GM19328 (cell line): ENCODE measurements around the gene GATA2.

Experiments used
- ATAC-seq: cut with Tn5 transposase; IDR thresholded peaks from one replicate; pipeline ENCODE4 v1.9.1; 2021; ENCODE audit warnings: mild to moderate bottlenecking, moderate library complexity; ENCODE audit not compliant: unreplicated experiment

Gene GATA2

GRCh38 chr3:128436214-128436613, 56.8 kb downstream of the GATA2 start:
- no peak for ATAC-seq

- ATAC-seq = no peak
Measured at GRCh38 chr3:128435561-128435960, 57.4 kb downstream of the GATA2 start.

GRCh38 chr3:128435058-128435457, 57.9 kb downstream of the GATA2 start:
- no peak for ATAC-seq

- ATAC-seq = no peak
Measured at GRCh38 chr3:128434524-128434923, 58.5 kb downstream of the GATA2 start.

- ATAC-seq = no peak
Measured at GRCh38 chr3:128433837-128434165, 59.2 kb downstream of the GATA2 start.

- no peak for ATAC-seq
Measured at GRCh38 chr3:128432971-128433836, 59.8 kb downstream of the GATA2 start.

GRCh38 chr3:128432301-128432970, 60.6 kb downstream of the GATA2 start:
- no peak for ATAC-seq

GRCh38 chr3:128431803-128432300, 61.1 kb downstream of the GATA2 start:
- ATAC-seq = no peak

GRCh38 chr3:128430731-128431130, 62.3 kb downstream of the GATA2 start:
- no peak for ATAC-seq

- no peak for ATAC-seq
Measured at GRCh38 chr3:128430301-128430700, 62.7 kb downstream of the GATA2 start.

GRCh38 chr3:128429751-128430150, 63.2 kb downstream of the GATA2 start:
- ATAC-seq = no peak
